ES-I3 (cell line): Measurements from ENCODE around the gene DEGS1.

Experiments used
- H3K36me3 ChIP-seq: 2 replicates; pipeline ENCODE4 v1.6.1; 2013; ENCODE audit warnings: mild to moderate bottlenecking, low read length, control low read depth, moderate library complexity; ENCODE audit not compliant: insufficient read depth
- H3K4me1 ChIP-seq: 2 replicates; pipeline ENCODE4 v1.6.1; 2013; ENCODE audit warnings: mild to moderate bottlenecking, control low read depth, low read length; ENCODE audit not compliant: insufficient read depth
- H3K9ac ChIP-seq: 2 replicates; pipeline ENCODE4 v1.6.1; 2013; ENCODE audit warnings: low read depth, mild to moderate bottlenecking, low read length, moderate library complexity
- H3K9me3 ChIP-seq: 2 replicates; pipeline ENCODE4 v1.6.1; 2013; ENCODE audit warnings: mild to moderate bottlenecking, low read length, moderate library complexity; ENCODE audit not compliant: control insufficient read depth, insufficient read depth

DEGS1 gene

GRCh38 chr1:224182866-224183590, at the start of gene DEGS1:
Gene DEGS1 (plus strand): TSS chr1:224183240. CDS start chr1:224183337, 97 bp downstream.
- no peaks in the 10 kb centered on the region for H3K36me3 ChIP-seq
- H3K4me1 ChIP-seq = peaks cover 7% of the 10 kb centered on the region
- peak within 1 kb of the TSS; percentile 73 for H3K9ac ChIP-seq
- no peaks in the 10 kb centered on the region for H3K9me3 ChIP-seq

GRCh38 chr1:224133741-224134299, 49.2 kb upstream of the DEGS1 start:
- Histone ChIP-seq H3K9me3 (no peaks in the 10 kb centered on the region), H3K9ac (no peak overlapping the region), H3K4me1 (no peaks in the 10 kb centered on the region), H3K36me3 (peaks cover 15% of the 10 kb centered on the region)

GRCh38 chr1:224137518-224137917, 45.5 kb upstream of the DEGS1 start:
- no peaks in the 10 kb centered on the region for H3K4me1 ChIP-seq
- H3K9ac ChIP-seq = no peak overlapping the region
- H3K36me3 ChIP-seq = peaks cover 7% of the 10 kb centered on the region; the same call in 1 of the 2 replicates
- H3K9me3 ChIP-seq = no peaks in the 10 kb centered on the region

GRCh38 chr1:224138198-224138597, 44.8 kb upstream of the DEGS1 start:
- H3K9me3 ChIP-seq = no peaks in the 10 kb centered on the region
- no peak overlapping the region for H3K9ac ChIP-seq
- peaks cover 3% of the 10 kb centered on the region; the same call in 1 of the 2 replicates for H3K36me3 ChIP-seq
- no peaks in the 10 kb centered on the region for H3K4me1 ChIP-seq

- Histone ChIP-seq H3K4me1 (no peaks in the 10 kb centered on the region), H3K36me3 (peaks cover 3% of the 10 kb centered on the region; the same call in 1 of the 2 replicates), H3K9me3 (no peaks in the 10 kb centered on the region), H3K9ac (no peak overlapping the region)
These were observed 41.3 kb upstream of the DEGS1 start for GRCh38 chr1:224141693-224142092.

GRCh38 chr1:224149709-224150108, 33.3 kb upstream of the DEGS1 start:
- Histone ChIP-seq H3K9me3 (no peaks in the 10 kb centered on the region), H3K36me3 (peaks cover 4% of the 10 kb centered on the region; the same call in 1 of the 2 replicates)

GRCh38 chr1:224151117-224151516, 31.9 kb upstream of the DEGS1 start:
- Histone ChIP-seq H3K9me3 (no peaks in the 10 kb centered on the region), H3K4me1 (no peaks in the 10 kb centered on the region), H3K36me3 (peaks cover 4% of the 10 kb centered on the region; the same call in 1 of the 2 replicates), H3K9ac (no peak overlapping the region)

More at GRCh38 chr1:224149709-224150108, 33.3 kb upstream of the DEGS1 start:
- Histone ChIP-seq H3K9ac (no peak overlapping the region), H3K4me1 (no peaks in the 10 kb centered on the region)

GRCh38 chr1:224157316-224157715, 25.7 kb upstream of the DEGS1 start:
- Histone ChIP-seq H3K4me1 (no peaks in the 10 kb centered on the region), H3K36me3 (peaks cover 14% of the 10 kb centered on the region), H3K9me3 (no peaks in the 10 kb centered on the region), H3K9ac (no peak overlapping the region)

GRCh38 chr1:224159541-224159940, 23.5 kb upstream of the DEGS1 start:
- peaks cover 11% of the 10 kb centered on the region for H3K36me3 ChIP-seq

GRCh38 chr1:224160171-224160682, 22.8 kb upstream of the DEGS1 start:
- Histone ChIP-seq H3K4me1 (peaks cover 6% of the 10 kb centered on the region; the same call in 1 of the 2 replicates), H3K9me3 (no peaks in the 10 kb centered on the region), H3K9ac (no peak overlapping the region), H3K36me3 (peaks cover 11% of the 10 kb centered on the region)

More at GRCh38 chr1:224159541-224159940, 23.5 kb upstream of the DEGS1 start:
- Histone ChIP-seq H3K9me3 (no peaks in the 10 kb centered on the region), H3K9ac (no peak overlapping the region), H3K4me1 (peaks cover 4% of the 10 kb centered on the region; the same call in 1 of the 2 replicates)

- peaks cover 6% of the 10 kb centered on the region; the same call in 1 of the 2 replicates for H3K4me1 ChIP-seq
These were observed 20.3 kb upstream of the DEGS1 start for GRCh38 chr1:224162768-224163167.

GRCh38 chr1:224163311-224163710, 19.7 kb upstream of the DEGS1 start:
- H3K4me1 ChIP-seq = peaks cover 6% of the 10 kb centered on the region; the same call in 1 of the 2 replicates

More at GRCh38 chr1:224162768-224163167, 20.3 kb upstream of the DEGS1 start:
- H3K9ac ChIP-seq = no peak overlapping the region
- H3K9me3 ChIP-seq = no peaks in the 10 kb centered on the region
- peaks cover 4% of the 10 kb centered on the region for H3K36me3 ChIP-seq

GRCh38 chr1:224168859-224169380, 14.1 kb upstream of the DEGS1 start:
- Histone ChIP-seq H3K4me1 (peaks cover 20% of the 10 kb centered on the region), H3K9ac (no peak overlapping the region), H3K36me3 (no peaks in the 10 kb centered on the region), H3K9me3 (no peaks in the 10 kb centered on the region)

More at GRCh38 chr1:224163311-224163710, 19.7 kb upstream of the DEGS1 start:
- H3K9me3 ChIP-seq = no peaks in the 10 kb centered on the region
- peaks cover 3% of the 10 kb centered on the region; the same call in 1 of the 2 replicates for H3K36me3 ChIP-seq
- H3K9ac ChIP-seq = no peak overlapping the region

- no peaks in the 10 kb centered on the region for H3K9me3 ChIP-seq
- peaks cover 15% of the 10 kb centered on the region for H3K4me1 ChIP-seq
- H3K9ac ChIP-seq = no peak overlapping the region
- no peaks in the 10 kb centered on the region for H3K36me3 ChIP-seq
These were observed 13.2 kb upstream of the DEGS1 start for GRCh38 chr1:224169718-224170270.
